ENCODE data around the gene CDK5. TPM values are rescaled to one million over a fixed set of nuclear protein-coding genes. Genes with fewer than 3 reads are reported as not detected.

Gene CDK5
- total and polyA plus RNA-seq, 9 of the 15 experiments (the other 6 are each of a cell fraction or from before 2014, with no cell fraction given): 3.2 to 38.0 (median 27.5) TPM

GRCh38 chr7:151057989-151058780 is 488 bp upstream of the CDK5 start (continued):
- 0 out of 2 replicates have a peak, but pooled peaks have one; percentile 84 for TF ChIP-seq CREB3 (tag; conservative IDR thresholded peaks at IDR 0.05; ENCODE audit: low read depth)
- TF ChIP-seq GTF2A2 (tag; IDR thresholded peaks at IDR 0.05): no peak
- no peak for TF ChIP-seq SAFB (IDR thresholded peaks at IDR 0.05; ENCODE audit: borderline replicate concordance, low read depth, low read length)
- TF ChIP-seq SAP30 (IDR thresholded peaks at IDR 0.05; ENCODE audit: borderline replicate concordance, insufficient read depth, low read depth, low read length, poor library complexity, severe bottlenecking): no peak
- TF ChIP-seq ZBTB40 (IDR thresholded peaks at IDR 0.05): peak; percentile 94
- TF ChIP-seq ZBTB40 (CRISPR knock-in tag; IDR thresholded peaks at IDR 0.05): no peak
- peak; percentile 98 for TF ChIP-seq TCF7 (IDR thresholded peaks at IDR 0.05; ENCODE audit: borderline replicate concordance)
- peak; percentile 60; the same call in 1 of the 2 replicates for TF ChIP-seq NBN (IDR thresholded peaks at IDR 0.05; ENCODE audit: low read depth)
- TF ChIP-seq CTCF (IDR thresholded peaks at IDR 0.05 in 2 of 3, conservative IDR thresholded peaks at IDR 0.05 in 1 of 3; ENCODE audit: insufficient read depth in 2 of 3, low read depth in 1 of 3, low read length in 3 of 3): no peak
- TF ChIP-seq ZNF76 (CRISPR knock-in tag; IDR thresholded peaks at IDR 0.05; ENCODE audit: borderline replicate concordance): no peak
- TF ChIP-seq E4F1 (CRISPR knock-in tag; IDR thresholded peaks at IDR 0.05; ENCODE audit: borderline replicate concordance): no peak

Measured in K562 (cell line).